Measurements from ENCODE around the gene CNTD1. TPM values are rescaled to one million over a fixed set of nuclear protein-coding genes. Genes with fewer than 3 reads are reported as not detected.

Gene CNTD1
- total RNA-seq, 1 donor from 2014 or later = not detected

- no peak for FAIRE-seq
- H3K27me3 ChIP-seq (ENCODE audit: control insufficient read depth, insufficient read depth, low read length) = no peaks in the 10 kb centered on the region
- peaks cover 4% of the 10 kb centered on the region for H3K36me3 ChIP-seq (ENCODE audit: control insufficient read depth, insufficient read depth, low read length)
- H3K4me3 ChIP-seq (ENCODE audit: low read depth, low read length) = peak overlapping the region; percentile 76
- DNase-seq (ENCODE audit: low read depth) = peak; percentile 52
- TF ChIP-seq, protein P1, sequence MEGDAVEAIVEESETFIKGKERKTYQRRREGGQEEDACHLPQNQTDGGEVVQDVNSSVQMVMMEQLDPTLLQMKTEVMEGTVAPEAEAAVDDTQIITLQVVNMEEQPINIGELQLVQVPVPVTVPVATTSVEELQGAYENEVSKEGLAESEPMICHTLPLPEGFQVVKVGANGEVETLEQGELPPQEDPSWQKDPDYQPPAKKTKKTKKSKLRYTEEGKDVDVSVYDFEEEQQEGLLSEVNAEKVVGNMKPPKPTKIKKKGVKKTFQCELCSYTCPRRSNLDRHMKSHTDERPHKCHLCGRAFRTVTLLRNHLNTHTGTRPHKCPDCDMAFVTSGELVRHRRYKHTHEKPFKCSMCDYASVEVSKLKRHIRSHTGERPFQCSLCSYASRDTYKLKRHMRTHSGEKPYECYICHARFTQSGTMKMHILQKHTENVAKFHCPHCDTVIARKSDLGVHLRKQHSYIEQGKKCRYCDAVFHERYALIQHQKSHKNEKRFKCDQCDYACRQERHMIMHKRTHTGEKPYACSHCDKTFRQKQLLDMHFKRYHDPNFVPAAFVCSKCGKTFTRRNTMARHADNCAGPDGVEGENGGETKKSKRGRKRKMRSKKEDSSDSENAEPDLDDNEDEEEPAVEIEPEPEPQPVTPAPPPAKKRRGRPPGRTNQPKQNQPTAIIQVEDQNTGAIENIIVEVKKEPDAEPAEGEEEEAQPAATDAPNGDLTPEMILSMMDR (IDR thresholded peaks at IDR 0.05; ENCODE audit: insufficient read depth, low read length, severe bottlenecking) = no peak
Observed at GRCh38 chr17:42797067-42798007, 1.3 kb upstream of the CNTD1 start.

DNA sequence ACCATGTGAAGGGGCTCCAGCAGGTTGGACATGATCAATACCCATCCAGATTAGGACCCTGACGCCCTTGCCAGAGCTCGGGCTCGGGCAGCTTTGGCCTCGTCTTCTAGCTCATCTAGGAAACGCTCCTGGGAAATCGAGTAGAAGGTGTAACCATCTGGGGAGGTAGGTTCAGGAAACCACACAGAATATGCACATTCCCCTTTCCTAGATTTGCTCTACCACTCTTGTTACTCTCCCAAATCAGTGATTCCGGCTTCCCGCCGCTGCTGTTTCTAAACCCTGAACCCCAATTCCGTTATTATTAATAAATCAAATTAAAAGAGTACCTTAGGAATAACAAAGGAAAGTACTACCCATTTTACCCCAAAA is 664 bp upstream of the CNTD1 start:
- Histone ChIP-seq H3K4me3 (ENCODE audit: low read depth, low read length) (peak overlapping the region; percentile 76), H3K36me3 (ENCODE audit: control insufficient read depth, insufficient read depth, low read length) (peaks cover 4% of the 10 kb centered on the region), H3K27me3 (ENCODE audit: control insufficient read depth, insufficient read depth, low read length) (no peaks in the 10 kb centered on the region)
- DNase-seq (ENCODE audit: low read depth) (no peak), FAIRE-seq (no peak)
- TF ChIP-seq, protein P1 (IDR thresholded peaks at IDR 0.05; ENCODE audit: insufficient read depth, low read length, severe bottlenecking) = no peak

DNA sequence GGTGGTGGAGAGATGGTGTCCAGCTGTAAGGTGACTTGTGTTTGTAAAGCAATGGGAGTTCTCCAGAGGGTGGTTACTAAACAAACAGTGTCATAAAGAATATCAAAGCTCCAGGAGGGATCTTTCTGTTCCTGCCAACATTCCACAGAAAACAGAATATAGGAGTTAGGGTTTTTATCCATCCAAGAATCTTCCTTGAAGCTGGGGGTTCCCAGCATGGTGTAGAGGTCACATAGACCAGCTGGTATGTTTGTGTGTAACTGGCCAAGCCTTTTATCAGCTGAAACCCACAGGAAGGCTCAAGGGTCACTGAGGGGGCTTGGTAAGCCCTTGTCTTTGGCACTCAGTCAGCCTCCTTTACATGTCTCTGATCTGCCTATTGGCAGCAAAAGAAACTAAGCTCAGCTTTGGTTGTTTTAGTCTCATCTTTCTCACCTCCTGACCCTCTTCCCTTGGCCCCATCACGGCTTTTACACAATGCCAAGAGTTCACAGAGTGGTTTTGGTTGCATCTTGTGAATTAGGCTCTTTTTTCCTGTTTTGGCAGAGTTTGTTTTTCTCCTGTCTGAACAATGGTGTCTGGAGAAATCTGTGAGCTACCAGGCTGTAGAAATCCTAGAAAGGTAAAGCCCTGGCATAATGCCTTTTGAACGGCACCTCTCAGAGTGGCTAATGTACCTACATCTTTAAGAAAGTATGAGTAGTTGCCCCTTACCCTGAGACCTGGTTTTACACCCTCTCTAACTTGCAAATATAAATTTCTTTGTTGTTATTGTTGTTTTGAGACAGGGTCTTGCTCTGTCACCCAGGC is 4.6 kb downstream of the CNTD1 start:
- H3K36me3 ChIP-seq (ENCODE audit: control insufficient read depth, insufficient read depth, low read length) = no peaks in the 10 kb centered on the region
- no peak for FAIRE-seq
- DNase-seq (ENCODE audit: low read depth) = no peak
- no peak overlapping the region for H3K4me3 ChIP-seq (ENCODE audit: low read depth, low read length)
- H3K27me3 ChIP-seq (ENCODE audit: control insufficient read depth, insufficient read depth, low read length) = no peaks in the 10 kb centered on the region
- TF ChIP-seq, protein P1 (IDR thresholded peaks at IDR 0.05; ENCODE audit: insufficient read depth, low read length, severe bottlenecking) = no peak

- FAIRE-seq = no peak
- Histone ChIP-seq H3K36me3 (ENCODE audit: control insufficient read depth, insufficient read depth, low read length) (no peaks in the 10 kb centered on the region), H3K4me3 (ENCODE audit: low read depth, low read length) (no peak overlapping the region), H3K27me3 (ENCODE audit: control insufficient read depth, insufficient read depth, low read length) (no peaks in the 10 kb centered on the region)
- no peak for DNase-seq (ENCODE audit: low read depth)
- TF ChIP-seq, protein P1 (IDR thresholded peaks at IDR 0.05; ENCODE audit: insufficient read depth, low read length, severe bottlenecking) = no peak
Observed at GRCh38 chr17:42804918-42805367, 6.3 kb downstream of the CNTD1 start.

- TF ChIP-seq, protein P1 (IDR thresholded peaks at IDR 0.05; ENCODE audit: insufficient read depth, low read length, severe bottlenecking) = no peak
- H3K4me3 ChIP-seq (ENCODE audit: low read depth, low read length) = no peak overlapping the region
- FAIRE-seq (no peak), DNase-seq (ENCODE audit: low read depth) (no peak)
- peaks cover 7% of the 10 kb centered on the region for H3K36me3 ChIP-seq (ENCODE audit: control insufficient read depth, insufficient read depth, low read length)
- no peaks in the 10 kb centered on the region for H3K27me3 ChIP-seq (ENCODE audit: control insufficient read depth, insufficient read depth, low read length)
Observed at GRCh38 chr17:42806249-42806648, 7.6 kb downstream of the CNTD1 start.

All from bronchial epithelial cell (primary cell).